Testis (tissue), 2 donors: Measurements from ENCODE around the gene IGFBPL1.

Source experiments
- CTCF ChIP-seq, 3 experiments: fragments of 450-650 bp in 2 of 3; fragments of 200-600 bp in 1 of 3; sonication (generic) in 1 of 3; IDR thresholded peaks; one replicate each; pipeline ENCODE4 v1.5.1; 2016 to 2019; ENCODE audit warnings: antibody characterized with exemption in 3 of 3, mild to moderate bottlenecking in 2 of 3, moderate library complexity in 1 of 3
- POLR2A ChIP-seq: fragments of 450-650 bp; IDR thresholded peaks from one replicate; pipeline ENCODE4 v1.6.1; 2017; ENCODE audit warnings: antibody characterized with exemption, mild to moderate bottlenecking, moderate library complexity

- no peak for TF ChIP-seq CTCF (IDR thresholded peaks at IDR 0.05)
- no peak for TF ChIP-seq POLR2A
Measured at GRCh38 chr9:38424918-38425317, 664 bp upstream of the IGFBPL1 start.
